ENCODE measurements around the gene ZNF649. TPM values are rescaled to one million over a fixed set of nuclear protein-coding genes. Genes with fewer than 3 reads are reported as not detected.

ZNF649 gene
- total and polyA plus RNA-seq, 7 donors, result 2.3 to 14.6 (median 10.5) TPM

DNA sequence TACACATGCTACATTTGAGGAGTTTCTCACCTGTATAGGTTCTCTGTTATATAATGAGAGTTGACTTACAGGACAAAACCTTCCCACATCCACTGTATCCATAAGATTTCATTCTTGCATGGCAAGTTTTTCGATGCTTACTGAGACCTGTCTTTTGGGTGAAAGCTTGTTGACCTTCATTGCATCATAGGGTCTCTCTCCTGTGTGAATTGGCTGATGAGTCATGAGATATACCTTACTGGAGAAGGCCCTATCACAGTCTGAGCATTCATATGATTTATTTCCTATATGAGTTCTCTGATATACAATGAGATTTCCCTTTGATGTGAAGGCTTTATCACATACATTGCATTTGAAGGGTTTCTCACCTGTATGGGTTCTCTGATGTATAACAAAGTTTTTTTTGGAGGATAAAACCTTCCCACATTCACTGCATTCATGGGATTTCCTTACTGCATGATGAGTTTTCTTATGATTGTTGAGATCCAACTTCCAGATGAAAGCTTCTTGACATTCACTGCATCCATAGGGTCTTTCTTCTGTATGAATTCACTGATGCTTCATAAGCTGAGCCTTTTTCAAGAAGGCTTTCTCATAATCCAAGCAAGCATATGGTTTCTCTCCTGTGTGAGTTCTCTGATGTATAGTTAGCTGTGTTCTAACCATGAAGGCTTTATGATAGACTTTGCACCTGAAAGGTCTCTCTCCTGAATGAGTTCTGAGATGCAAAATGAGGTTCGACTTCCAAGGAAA, 42.8 kb downstream of the ZNF649 start:
- no peak for DNase-seq
- TF ChIP-seq, protein P1, sequence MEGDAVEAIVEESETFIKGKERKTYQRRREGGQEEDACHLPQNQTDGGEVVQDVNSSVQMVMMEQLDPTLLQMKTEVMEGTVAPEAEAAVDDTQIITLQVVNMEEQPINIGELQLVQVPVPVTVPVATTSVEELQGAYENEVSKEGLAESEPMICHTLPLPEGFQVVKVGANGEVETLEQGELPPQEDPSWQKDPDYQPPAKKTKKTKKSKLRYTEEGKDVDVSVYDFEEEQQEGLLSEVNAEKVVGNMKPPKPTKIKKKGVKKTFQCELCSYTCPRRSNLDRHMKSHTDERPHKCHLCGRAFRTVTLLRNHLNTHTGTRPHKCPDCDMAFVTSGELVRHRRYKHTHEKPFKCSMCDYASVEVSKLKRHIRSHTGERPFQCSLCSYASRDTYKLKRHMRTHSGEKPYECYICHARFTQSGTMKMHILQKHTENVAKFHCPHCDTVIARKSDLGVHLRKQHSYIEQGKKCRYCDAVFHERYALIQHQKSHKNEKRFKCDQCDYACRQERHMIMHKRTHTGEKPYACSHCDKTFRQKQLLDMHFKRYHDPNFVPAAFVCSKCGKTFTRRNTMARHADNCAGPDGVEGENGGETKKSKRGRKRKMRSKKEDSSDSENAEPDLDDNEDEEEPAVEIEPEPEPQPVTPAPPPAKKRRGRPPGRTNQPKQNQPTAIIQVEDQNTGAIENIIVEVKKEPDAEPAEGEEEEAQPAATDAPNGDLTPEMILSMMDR (IDR thresholded peaks at IDR 0.05), result no peak
- TF ChIP-seq EP300 (IDR thresholded peaks at IDR 0.05) (no peak), POLR2A (IDR thresholded peaks at IDR 0.05) (no peak), POLR2AphosphoS5 (IDR thresholded peaks at IDR 0.05) (no peak)
- Histone ChIP-seq H3K36me3 (peaks cover 0 to 5% (median 0%) of the 10 kb centered on the region in 4 donors), H3K9me3 (peaks cover 22 to 79% (median 62%) of the 10 kb centered on the region in 4 donors), H3K4me3 (no peak overlapping the region), H3K27me3 (no peaks in the 10 kb centered on the region), H3K27ac (no peak overlapping the region), H3K4me1 (no peaks in the 10 kb centered on the region)
- WGBS, 2 donors, result 94% methylated on average over 2 of the region's 2 CpGs
- intact Hi-C loops (cut with DNase I), result no loop called here

Other genes with a start within 250 kb of the ZNF649 start
- 10 to 100 TPM; 19.9 to 45.7 (median 29.1) TPM for gene SPACA6, start 211.7 kb downstream of the ZNF649 start, total RNA-seq
- gene SPACA6, start 211.7 kb downstream of the ZNF649 start, polyA plus RNA-seq, result 1 to 10 TPM in 2 of 3 donors, not detected in 1; 3.0 to 4.8 TPM
- 1 to 10 TPM in 1 of 4 donors, under 1 TPM in 2, not detected in 1; 0.49 to 3.1 (median 0.83) TPM for gene HAS1, start 181.0 kb downstream of the ZNF649 start, total RNA-seq
- 1 to 10 TPM in 1 of 3 donors, under 1 TPM in 2; 0.17 to 1.2 (median 0.46) TPM for gene HAS1, start 181.0 kb downstream of the ZNF649 start, polyA plus RNA-seq
- 10 to 100 TPM in 1 of 4 donors, 1 to 10 TPM in 3; 2.8 to 15.9 (median 6.2) TPM for gene FPR1, start 153.1 kb downstream of the ZNF649 start, total RNA-seq
- gene FPR1, start 153.1 kb downstream of the ZNF649 start, polyA plus RNA-seq, result 10 to 100 TPM in 1 of 3 donors, 1 to 10 TPM in 2; 1.2 to 12.0 (median 4.6) TPM
- gene FPR2, start 143.8 kb downstream of the ZNF649 start, total RNA-seq, result 1 to 10 TPM in 2 of 4 donors, under 1 TPM in 1, not detected in 1; 0.36 to 3.7 (median 1.2) TPM
- 1 to 10 TPM in 2 of 3 donors, under 1 TPM in 1; 0.60 to 2.3 (median 1.4) TPM for gene FPR2, start 143.8 kb downstream of the ZNF649 start, polyA plus RNA-seq
- gene FPR3, start 109.9 kb downstream of the ZNF649 start, total RNA-seq, result 1 to 10 TPM; 1.6 to 6.7 (median 3.3) TPM
- 10 to 100 TPM in 1 of 3 donors, 1 to 10 TPM in 2; 3.6 to 25.9 (median 6.1) TPM for gene FPR3, start 109.9 kb downstream of the ZNF649 start, polyA plus RNA-seq
- 10 to 100 TPM; 21.7 to 28.0 (median 23.4) TPM for gene ZNF577, start 17.1 kb downstream of the ZNF649 start, total RNA-seq
- 1 to 10 TPM; 2.8 to 9.6 (median 6.6) TPM for gene ZNF577, start 17.1 kb downstream of the ZNF649 start, polyA plus RNA-seq
- gene ZNF613, start 22.5 kb upstream of the ZNF649 start, total RNA-seq, result 1 to 10 TPM; 2.4 to 8.1 (median 5.9) TPM
- gene ZNF613, start 22.5 kb upstream of the ZNF649 start, polyA plus RNA-seq, result 1 to 10 TPM; 2.8 to 7.8 (median 3.0) TPM
- 10 to 100 TPM; 11.0 to 19.7 (median 14.9) TPM for gene ZNF350, start 81.8 kb upstream of the ZNF649 start, total RNA-seq
- 10 to 100 TPM in 1 of 3 donors, 1 to 10 TPM in 2; 6.6 to 13.2 (median 9.5) TPM for gene ZNF350, start 81.8 kb upstream of the ZNF649 start, polyA plus RNA-seq
- gene ZNF615, start 103.2 kb upstream of the ZNF649 start, total RNA-seq, result 10 to 100 TPM; 18.0 to 26.8 (median 22.5) TPM
- 1 to 10 TPM; 1.2 to 3.0 (median 2.7) TPM for gene ZNF615, start 103.2 kb upstream of the ZNF649 start, polyA plus RNA-seq
- gene ZNF614, start 123.4 kb upstream of the ZNF649 start, total RNA-seq, result 10 to 100 TPM in 2 of 4 donors, 1 to 10 TPM in 2; 6.6 to 13.5 (median 10.7) TPM
- gene ZNF614, start 123.4 kb upstream of the ZNF649 start, polyA plus RNA-seq, result 1 to 10 TPM; 1.2 to 3.0 (median 2.4) TPM
- gene ZNF432, start 143.8 kb upstream of the ZNF649 start, total RNA-seq, result 10 to 100 TPM in 3 of 4 donors, 1 to 10 TPM in 1; 10.0 to 17.1 (median 11.9) TPM
- 1 to 10 TPM; 1.8 to 5.2 (median 3.0) TPM for gene ZNF432, start 143.8 kb upstream of the ZNF649 start, polyA plus RNA-seq
- gene ZNF841, start 190.7 kb upstream of the ZNF649 start, total RNA-seq, result 10 to 100 TPM; 11.8 to 26.6 (median 12.7) TPM
- 1 to 10 TPM; 1.2 to 7.7 (median 1.6) TPM for gene ZNF841, start 190.7 kb upstream of the ZNF649 start, polyA plus RNA-seq
- 1 to 10 TPM; 4.3 to 7.2 (median 5.4) TPM for gene ZNF616, start 234.9 kb upstream of the ZNF649 start, total RNA-seq
- 1 to 10 TPM; 1.4 to 3.7 (median 1.8) TPM for gene ZNF616, start 234.9 kb upstream of the ZNF649 start, polyA plus RNA-seq